ENCODE data around the gene CDH13. TPM values are rescaled to one million over a fixed set of nuclear protein-coding genes. Genes with fewer than 3 reads are reported as not detected.

Gene CDH13
- total and polyA plus RNA-seq, 9 of the 15 experiments (the other 6 are each of a cell fraction or from before 2014, with no cell fraction given): 0.03 TPM; not detected in 8

DNA sequence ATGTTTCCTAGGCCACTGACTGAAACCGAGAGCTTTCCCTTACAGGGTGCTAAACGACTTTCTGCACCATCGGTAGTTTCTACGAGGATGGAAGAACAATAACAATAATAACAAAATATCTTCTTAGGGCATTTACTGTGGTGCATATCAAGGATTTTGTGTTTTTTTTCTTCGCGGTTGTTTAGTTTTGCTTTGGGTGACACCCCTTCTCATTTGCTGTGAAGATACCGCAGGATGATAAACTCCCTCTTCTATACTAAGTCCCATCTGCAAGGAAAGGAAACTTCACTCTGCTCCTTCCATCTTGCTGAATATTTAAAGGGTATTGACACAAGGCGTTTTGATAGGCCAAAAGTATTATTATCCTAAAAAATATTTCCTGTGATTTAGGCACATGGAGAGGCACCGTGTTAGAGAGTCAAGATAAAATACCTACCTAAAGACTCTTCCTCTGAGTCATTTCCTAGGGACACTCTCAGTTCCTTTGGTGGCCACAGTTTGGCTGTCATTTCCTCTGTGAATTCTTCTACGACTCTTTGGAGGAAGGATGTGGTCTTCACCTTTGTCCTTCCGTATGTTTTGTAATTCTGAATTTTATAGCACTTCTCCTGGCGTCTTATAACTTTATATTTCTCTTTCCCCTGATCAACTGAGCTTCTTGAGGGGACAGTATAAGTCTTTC is 318.8 kb downstream of the CDH13 start:
- Histone ChIP-seq H3K79me2 (ENCODE audit: control insufficient read depth, insufficient read depth, low read length) (no peaks in the 10 kb centered on the region), H3K36me3 (ENCODE audit: control insufficient read depth, insufficient read depth, low read length) (no peaks in the 10 kb centered on the region), H3K27me3 (ENCODE audit: control insufficient read depth in 2 of 2, insufficient read depth in 2 of 2, low read length in 2 of 2) (no peaks in the 10 kb centered on the region), H3K27ac (ENCODE audit: extremely low read depth, low read depth, low read length) (no peak overlapping the region), H4K20me1 (replicated peaks; ENCODE audit: control insufficient read depth, insufficient read depth, low read length) (no peaks in the 10 kb centered on the region), H3K4me2 (ENCODE audit: insufficient read depth, low read length) (no peak overlapping the region), H3K4me3 (no peak overlapping the region), H2AFZ (ENCODE audit: low read depth, low read length) (no peak overlapping the region), H3K9me3 (replicated peaks; ENCODE audit: control insufficient read depth, insufficient read depth, low read depth, low read length) (no peaks in the 10 kb centered on the region), H3K9ac (ENCODE audit: insufficient read depth in 1 of 2, low read depth in 2 of 2, low read length in 2 of 2) (no peak overlapping the region), H3K9me1 (ENCODE audit: control insufficient read depth, insufficient read depth, low read length) (no peaks in the 10 kb centered on the region), H3K4me1 (replicated peaks in 1 of 2; ENCODE audit: control insufficient read depth in 2 of 2, insufficient read depth in 2 of 2, low read length in 2 of 2) (no peaks in the 10 kb centered on the region)
- no peak for ATAC-seq
- BruUV-seq (replicated peaks): no TSS peak
- no peak for FAIRE-seq
- no peak for TF ChIP-seq ZNF146 (CRISPR knock-in tag; IDR thresholded peaks at IDR 0.05; ENCODE audit: unreplicated experiment)
- TF ChIP-seq PKNOX1 (IDR thresholded peaks at IDR 0.05): no peak
- TF ChIP-seq NCOA6 (IDR thresholded peaks at IDR 0.05): no peak
- no peak for TF ChIP-seq MTA3 (IDR thresholded peaks at IDR 0.05; ENCODE audit: borderline replicate concordance)
- TF ChIP-seq MYC (IDR thresholded peaks at IDR 0.05; ENCODE audit: low read depth, low read length): no peak
- TF ChIP-seq MYC (CRISPR knock-in tag; IDR thresholded peaks at IDR 0.05; ENCODE audit: borderline replicate concordance, low read depth): no peak
- no peak for TF ChIP-seq C11orf30 (IDR thresholded peaks at IDR 0.05; ENCODE audit: low read depth)
- TF ChIP-seq ZBED1 (IDR thresholded peaks at IDR 0.05): no peak
- TF ChIP-seq ZFP1 (CRISPR knock-in tag; IDR thresholded peaks at IDR 0.05): no peak
- TF ChIP-seq, protein P1, sequence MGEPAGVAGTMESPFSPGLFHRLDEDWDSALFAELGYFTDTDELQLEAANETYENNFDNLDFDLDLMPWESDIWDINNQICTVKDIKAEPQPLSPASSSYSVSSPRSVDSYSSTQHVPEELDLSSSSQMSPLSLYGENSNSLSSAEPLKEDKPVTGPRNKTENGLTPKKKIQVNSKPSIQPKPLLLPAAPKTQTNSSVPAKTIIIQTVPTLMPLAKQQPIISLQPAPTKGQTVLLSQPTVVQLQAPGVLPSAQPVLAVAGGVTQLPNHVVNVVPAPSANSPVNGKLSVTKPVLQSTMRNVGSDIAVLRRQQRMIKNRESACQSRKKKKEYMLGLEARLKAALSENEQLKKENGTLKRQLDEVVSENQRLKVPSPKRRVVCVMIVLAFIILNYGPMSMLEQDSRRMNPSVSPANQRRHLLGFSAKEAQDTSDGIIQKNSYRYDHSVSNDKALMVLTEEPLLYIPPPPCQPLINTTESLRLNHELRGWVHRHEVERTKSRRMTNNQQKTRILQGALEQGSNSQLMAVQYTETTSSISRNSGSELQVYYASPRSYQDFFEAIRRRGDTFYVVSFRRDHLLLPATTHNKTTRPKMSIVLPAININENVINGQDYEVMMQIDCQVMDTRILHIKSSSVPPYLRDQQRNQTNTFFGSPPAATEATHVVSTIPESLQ (CRISPR knock-in tag; IDR thresholded peaks at IDR 0.05): no peak
- TF ChIP-seq TEAD2 (tag; IDR thresholded peaks at IDR 0.05): no peak
- TF ChIP-seq JUND (IDR thresholded peaks at IDR 0.05; ENCODE audit: borderline replicate concordance, low read depth, low read length): no peak
- TF ChIP-seq JUND (tag; IDR thresholded peaks at IDR 0.05; ENCODE audit: borderline replicate concordance, low read depth, low read length): no peak
- no peak for TF ChIP-seq ZFP36 (IDR thresholded peaks at IDR 0.05; ENCODE audit: low read depth, low read length, partially characterized antibody)
- no peak for TF ChIP-seq ZNF212 (CRISPR knock-in tag; IDR thresholded peaks at IDR 0.05)
- no peak for TF ChIP-seq RBM15 (IDR thresholded peaks at IDR 0.05; ENCODE audit: insufficient read depth, low read length)
- DNase-seq (ENCODE audit: extremely low read depth in 1 of 4, low spot score in 3 of 4): no peak
- in situ Hi-C loops (cut with MboI) (no loop called here), intact Hi-C loops (cut with micrococcal nuclease) (no loop called here)
- ChIA-PET CTCF (ENCODE audit: low intra/inter-chr PET ratio) (no interaction called here), POLR2A (interaction anchor here (0.8 kb wide), 1 partner anchor 604 kb away, joined by 3 read pairs; no protein-coding TSS in a partner anchor)
- WGBS (ENCODE audit: insufficient coverage, low coverage, missing lambda C conversion rate): 1% methylated on average over 12 of the region's 12 CpGs

Data from K562 (cell line).